ENCODE results near the gene ZNF420. TPM values are rescaled to one million over a fixed set of nuclear protein-coding genes. Genes with fewer than 3 reads are reported as not detected.
"Not testable (repeated sequence)": the region's sequence is repeated elsewhere in the genome, so short reads cannot be mapped to it uniquely, and the experiment has no call there.

The ZNF420 gene
- total RNA-seq, result 5.8 and 9.1 TPM in 2 replicates

DNA sequence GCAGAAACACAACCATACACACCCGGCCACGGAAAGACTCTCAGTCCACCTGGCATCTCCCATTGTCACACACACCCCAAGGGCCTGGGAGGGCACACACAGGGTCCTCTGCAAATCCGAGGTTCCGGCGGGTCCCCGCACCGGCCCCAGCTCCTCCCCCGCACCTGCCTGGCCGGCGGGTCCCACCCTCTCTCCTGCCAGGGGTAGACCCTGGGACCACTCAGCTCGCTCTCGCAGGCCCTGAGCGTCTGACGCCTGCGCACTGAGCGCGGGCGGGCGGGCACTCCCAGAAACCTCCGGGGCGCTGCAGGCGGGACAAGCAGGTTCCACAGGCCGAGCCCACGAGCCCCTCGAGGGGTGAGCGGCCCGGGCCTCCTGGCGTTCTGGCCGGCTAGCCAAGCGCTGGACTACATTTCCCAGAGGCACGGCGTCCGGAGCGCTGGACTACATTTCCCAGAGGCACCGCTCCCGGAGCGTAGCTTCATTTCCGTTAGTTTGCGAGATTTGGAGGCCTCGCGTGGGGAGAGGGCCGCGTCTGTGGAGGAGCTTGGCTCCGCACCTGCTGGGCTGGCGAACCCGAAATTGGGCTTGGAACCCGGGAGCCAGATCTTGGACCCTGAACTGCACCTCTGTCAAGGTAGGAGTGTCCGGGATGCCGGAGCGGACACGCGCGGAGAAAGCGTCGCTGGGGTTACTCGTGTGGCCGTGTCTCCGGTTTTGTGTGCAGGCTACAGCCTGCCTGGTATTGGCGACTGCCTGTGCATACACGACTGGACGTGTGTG lies at the start of gene ZNF420:
TSS of gene ZNF420 (plus strand) at position 500 of the 783 bp plus-strand sequence. CDS start 10,686 bp downstream, outside the sequence.
- peak within 1 kb of the TSS; percentile 98 for H3K4me3 ChIP-seq (ENCODE audit: low read depth, low read length)
- DNase-seq (ENCODE audit: low read depth), result peak; percentile 84
- TF ChIP-seq CTCF (IDR thresholded peaks at IDR 0.05; ENCODE audit: insufficient read depth, low read length, poor library complexity, severe bottlenecking), result no peak
- H3K27me3 ChIP-seq (ENCODE audit: control insufficient read depth, insufficient read depth, low read length), result no peaks in the 10 kb centered on the region
- H3K36me3 ChIP-seq (ENCODE audit: control insufficient read depth, insufficient read depth, low read length), result no peaks in the 10 kb centered on the region

GRCh38 chr19:37045140-37045539 lies 33.1 kb upstream of the ZNF420 start:
- no peak for DNase-seq (ENCODE audit: low read depth)
- no peaks in the 10 kb centered on the region for H3K27me3 ChIP-seq (ENCODE audit: control insufficient read depth, insufficient read depth, low read length)
- no peak for TF ChIP-seq CTCF (IDR thresholded peaks at IDR 0.05; ENCODE audit: insufficient read depth, low read length, poor library complexity, severe bottlenecking)
- H3K36me3 ChIP-seq (ENCODE audit: control insufficient read depth, insufficient read depth, low read length), result no peaks in the 10 kb centered on the region
- no peak overlapping the region for H3K4me3 ChIP-seq (ENCODE audit: low read depth, low read length)

DNA sequence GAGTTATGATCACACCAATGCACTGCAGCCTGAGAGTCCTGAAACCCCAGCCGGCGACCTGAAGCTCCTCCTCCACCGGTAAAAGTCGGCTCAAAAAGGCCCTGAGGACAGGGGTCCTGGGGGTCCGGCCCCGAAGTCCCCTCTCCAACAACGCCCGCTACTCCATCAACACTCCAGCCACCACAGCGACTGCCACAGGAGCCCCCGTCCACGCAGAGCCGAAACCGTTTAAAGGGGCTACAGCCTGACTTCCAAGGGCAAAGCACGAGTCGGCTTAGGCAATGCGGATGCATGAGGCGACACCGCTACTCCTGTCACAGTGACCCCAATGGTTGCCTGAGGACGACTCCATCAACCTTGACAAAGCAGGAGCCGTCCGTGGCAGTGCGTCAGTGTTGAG lies 22.9 kb upstream of the ZNF420 start:
- no peak for DNase-seq (ENCODE audit: low read depth)
- no peak for TF ChIP-seq CTCF (IDR thresholded peaks at IDR 0.05; ENCODE audit: insufficient read depth, low read length, poor library complexity, severe bottlenecking)
- Histone ChIP-seq H3K27me3 (ENCODE audit: control insufficient read depth, insufficient read depth, low read length) (no peaks in the 10 kb centered on the region), H3K4me3 (ENCODE audit: low read depth, low read length) (no peak overlapping the region), H3K36me3 (ENCODE audit: control insufficient read depth, insufficient read depth, low read length) (no peaks in the 10 kb centered on the region)

GRCh38 chr19:37056776-37057175 lies 21.5 kb upstream of the ZNF420 start:
- DNase-seq (ENCODE audit: low read depth), result no peak
- Histone ChIP-seq H3K4me3 (ENCODE audit: low read depth, low read length) (no peak overlapping the region), H3K27me3 (ENCODE audit: control insufficient read depth, insufficient read depth, low read length) (no peaks in the 10 kb centered on the region), H3K36me3 (ENCODE audit: control insufficient read depth, insufficient read depth, low read length) (no peaks in the 10 kb centered on the region)
- no peak for TF ChIP-seq CTCF (IDR thresholded peaks at IDR 0.05; ENCODE audit: insufficient read depth, low read length, poor library complexity, severe bottlenecking)

DNA sequence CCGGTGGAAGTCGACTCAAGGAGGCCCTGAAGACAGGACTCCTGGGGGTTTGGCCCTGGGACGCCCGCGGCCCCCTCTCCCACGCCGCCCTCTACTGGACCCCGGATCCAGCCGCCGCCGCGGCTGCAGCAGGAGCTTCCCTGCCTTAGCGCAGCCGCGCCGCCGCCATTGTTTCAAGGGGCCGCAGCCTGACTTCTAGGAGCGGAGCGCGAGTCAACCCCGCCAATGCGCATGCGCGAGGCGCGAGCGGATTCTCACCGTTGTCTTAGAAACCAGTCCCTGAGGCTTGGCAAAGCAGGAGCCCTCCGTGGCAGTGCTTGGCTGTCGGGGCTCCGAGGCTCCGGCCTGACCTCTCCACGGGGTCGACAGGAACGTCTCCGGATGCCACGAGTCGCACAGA lies 19.1 kb upstream of the ZNF420 start:
- no peak for TF ChIP-seq CTCF (IDR thresholded peaks at IDR 0.05; ENCODE audit: insufficient read depth, low read length, poor library complexity, severe bottlenecking)
- Histone ChIP-seq H3K4me3 (ENCODE audit: low read depth, low read length) (no peak overlapping the region), H3K36me3 (ENCODE audit: control insufficient read depth, insufficient read depth, low read length) (no peaks in the 10 kb centered on the region), H3K27me3 (ENCODE audit: control insufficient read depth, insufficient read depth, low read length) (no peaks in the 10 kb centered on the region)
- DNase-seq (ENCODE audit: low read depth), result no peak

GRCh38 chr19:37064886-37065285 lies 13.3 kb upstream of the ZNF420 start:
- H3K4me3 ChIP-seq (ENCODE audit: low read depth, low read length); H3K36me3 ChIP-seq (ENCODE audit: control insufficient read depth, insufficient read depth, low read length); DNase-seq (ENCODE audit: low read depth); H3K27me3 ChIP-seq (ENCODE audit: control insufficient read depth, insufficient read depth, low read length): not testable (repeated sequence)
